Measurements from ENCODE around the gene REM2.

GRCh38 chr14:22896760-22897159 lies 13.7 kb downstream of the REM2 start:
- TF ChIP-seq CTCF (conservative IDR thresholded peaks at IDR 0.05 in 1 of 2, IDR thresholded peaks at IDR 0.05 in 1 of 2; ENCODE audit: low read depth in 1 of 2, low read length in 2 of 2) (no peak), EZH2 (IDR thresholded peaks at IDR 0.05; ENCODE audit: low read length, missing control alignments) (no peak)
